Neural crest cell (in vitro differentiated cells): ENCODE results near the gene HOXB2. TPM values are rescaled to one million over a fixed set of nuclear protein-coding genes. Genes with fewer than 3 reads are reported as not detected.
"Not testable (repeated sequence)": the region's sequence is repeated elsewhere in the genome, so short reads cannot be mapped to it uniquely, and the experiment has no call there.

Source experiments
- DNase-seq: peaks from one replicate; pipeline ENCODE4 v3.0.0; 2021; ENCODE audit warnings: low read depth, mixed read lengths, low spot score
- H3K27ac Mint-ChIP-seq: one replicate; pipeline ENCODE4 v1.8.0; 2021; ENCODE audit warnings: mild to moderate bottlenecking, mixed read lengths; ENCODE audit not compliant: unreplicated experiment
- H3K27me3 Mint-ChIP-seq: 2 replicates; pipeline ENCODE4 v1.8.0; 2021; ENCODE audit warnings: low read depth, mild to moderate bottlenecking, mixed read lengths
- H3K36me3 Mint-ChIP-seq: 2 replicates; pipeline ENCODE4 v1.8.0; 2021; ENCODE audit warnings: low read depth, mild to moderate bottlenecking, mixed read lengths
- H3K4me1 Mint-ChIP-seq: 2 replicates; pipeline ENCODE4 v1.8.0; 2021; ENCODE audit warnings: mixed read lengths
- H3K4me3 Mint-ChIP-seq: one replicate; pipeline ENCODE4 v1.8.0; 2021; ENCODE audit warnings: mild to moderate bottlenecking, mixed read lengths
- H3K9me3 Mint-ChIP-seq: 2 replicates; pipeline ENCODE4 v1.8.0; 2021; ENCODE audit warnings: mixed read lengths
- CTCF ChIP-seq: fragments of 200-600 bp; sonication (generic); conservative IDR thresholded peaks from 2 replicates; pipeline ENCODE4 v1.5.0; 2021; ENCODE audit warnings: antibody characterized with exemption, mild to moderate bottlenecking
- total RNA-seq: library from RNA; stranded (reverse); gene quantifications from 2 replicates; pipeline ENCODE4 v1.2.1, GENCODE V29; 2021

The HOXB2 gene
- total RNA-seq, 1 donor from 2014 or later = 60.0 TPM

GRCh38 chr17:48514477-48514876, 30.4 kb downstream of the HOXB2 start:
- no peak overlapping the region for H3K4me3 Mint-ChIP-seq

GRCh38 chr17:48513666-48514455, 31.0 kb downstream of the HOXB2 start:
- no peak for DNase-seq
- no peak overlapping the region for H3K27ac Mint-ChIP-seq
- no peak for TF ChIP-seq CTCF
- peaks cover 85% of the 10 kb centered on the region for H3K27me3 Mint-ChIP-seq
- no peaks in the 10 kb centered on the region for H3K4me1 Mint-ChIP-seq
- no peaks in the 10 kb centered on the region for H3K36me3 Mint-ChIP-seq
- H3K9me3 Mint-ChIP-seq = no peaks in the 10 kb centered on the region
- no peak overlapping the region for H3K4me3 Mint-ChIP-seq

More at GRCh38 chr17:48514477-48514876, 30.4 kb downstream of the HOXB2 start:
- no peak for DNase-seq
- H3K9me3 Mint-ChIP-seq = no peaks in the 10 kb centered on the region
- no peak for TF ChIP-seq CTCF
- no peaks in the 10 kb centered on the region for H3K4me1 Mint-ChIP-seq
- H3K27me3 Mint-ChIP-seq = peaks cover 88% of the 10 kb centered on the region
- no peaks in the 10 kb centered on the region for H3K36me3 Mint-ChIP-seq
- H3K27ac Mint-ChIP-seq = no peak overlapping the region

- Mint-ChIP-seq H3K27ac (no peak overlapping the region), H3K36me3 (no peaks in the 10 kb centered on the region), H3K27me3 (peaks cover 90% of the 10 kb centered on the region), H3K9me3 (peaks cover 2% of the 10 kb centered on the region), H3K4me3 (no peak overlapping the region), H3K4me1 (no peaks in the 10 kb centered on the region)
- no peak for DNase-seq
- no peak for TF ChIP-seq CTCF
Observed at GRCh38 chr17:48513097-48513496, 31.8 kb downstream of the HOXB2 start.

GRCh38 chr17:48510761-48511604, 33.9 kb downstream of the HOXB2 start:
- DNase-seq = no peak
- no peaks in the 10 kb centered on the region for H3K4me1 Mint-ChIP-seq
- H3K27ac Mint-ChIP-seq = no peak overlapping the region
- no peak for TF ChIP-seq CTCF
- H3K9me3 Mint-ChIP-seq = peaks cover 2% of the 10 kb centered on the region
- peaks cover 86% of the 10 kb centered on the region for H3K27me3 Mint-ChIP-seq
- no peaks in the 10 kb centered on the region for H3K36me3 Mint-ChIP-seq
- no peak overlapping the region for H3K4me3 Mint-ChIP-seq

GRCh38 chr17:48510381-48510760, 34.5 kb downstream of the HOXB2 start:
- H3K9me3 Mint-ChIP-seq = peaks cover 2% of the 10 kb centered on the region
- H3K4me3 Mint-ChIP-seq = no peak overlapping the region
- H3K4me1 Mint-ChIP-seq = no peaks in the 10 kb centered on the region
- TF ChIP-seq CTCF = no peak
- no peak for DNase-seq
- H3K36me3 Mint-ChIP-seq = no peaks in the 10 kb centered on the region
- H3K27me3 Mint-ChIP-seq = peaks cover 85% of the 10 kb centered on the region
- H3K27ac Mint-ChIP-seq = no peak overlapping the region

GRCh38 chr17:48509708-48510107, 35.2 kb downstream of the HOXB2 start:
- H3K27ac Mint-ChIP-seq, H3K4me3 Mint-ChIP-seq, H3K4me1 Mint-ChIP-seq, DNase-seq, H3K9me3 Mint-ChIP-seq, H3K36me3 Mint-ChIP-seq: not testable (repeated sequence)
- peaks cover 85% of the 10 kb centered on the region for H3K27me3 Mint-ChIP-seq
